ENCODE results near the gene DTYMK.
A peak's percentile ranks its signal among the peaks of the same experiment; 100 is the strongest.
"Not testable (repeated sequence)": the region's sequence is repeated elsewhere in the genome, so short reads cannot be mapped to it uniquely, and the experiment has no call there.

Gene DTYMK

GRCh38 chr2:241686650-241687425 lies at the start of gene DTYMK:
Gene DTYMK, minus strand, starts transcription at chr2:241686815. Its CDS starts 32 bp downstream, at chr2:241686783.
- TF ChIP-seq CTCF (IDR thresholded peaks at IDR 0.05; ENCODE audit: low read depth, low read length): no peak
- peak within 1 kb of the TSS; percentile 95 for H3K4me3 ChIP-seq (ENCODE audit: low read depth, low read length)

- no peak for TF ChIP-seq CTCF (IDR thresholded peaks at IDR 0.05; ENCODE audit: low read depth, low read length)
- H3K4me3 ChIP-seq (ENCODE audit: low read depth, low read length): no peak overlapping the region
Observed at GRCh38 chr2:241736111-241736510, 49.5 kb upstream of the DTYMK start.

- no peak for TF ChIP-seq CTCF (IDR thresholded peaks at IDR 0.05; ENCODE audit: low read depth, low read length)
- peak within 1 kb of the TSS; percentile 80 for H3K4me3 ChIP-seq (ENCODE audit: low read depth, low read length)
Observed at GRCh38 chr2:241734467-241735208, 48.0 kb upstream of the DTYMK start, which contains the start of gene D2HGDH. Gene D2HGDH, plus strand, starts transcription at chr2:241734630. Its CDS starts 595 bp downstream, at chr2:241735225.

- peak overlapping the region; percentile 54 for H3K4me3 ChIP-seq (ENCODE audit: low read depth, low read length)
- TF ChIP-seq CTCF (IDR thresholded peaks at IDR 0.05; ENCODE audit: low read depth, low read length): no peak
Observed at GRCh38 chr2:241734208-241734466, 47.5 kb upstream of the DTYMK start.

GRCh38 chr2:241733391-241734207 lies 47.0 kb upstream of the DTYMK start:
- peak overlapping the region; percentile 54 for H3K4me3 ChIP-seq (ENCODE audit: low read depth, low read length)
- TF ChIP-seq CTCF (IDR thresholded peaks at IDR 0.05; ENCODE audit: low read depth, low read length): no peak

GRCh38 chr2:241732513-241733186 lies 46.0 kb upstream of the DTYMK start:
- H3K4me3 ChIP-seq (ENCODE audit: low read depth, low read length): not testable (repeated sequence)

GRCh38 chr2:241730671-241731293 lies 44.2 kb upstream of the DTYMK start:
- no peak overlapping the region for H3K4me3 ChIP-seq (ENCODE audit: low read depth, low read length)
- TF ChIP-seq CTCF (IDR thresholded peaks at IDR 0.05; ENCODE audit: low read depth, low read length): no peak

Data from WI38 (cell line).